Ovary (tissue), 9 donors: ENCODE data around the gene OR2S2. TPM values are rescaled to one million over a fixed set of nuclear protein-coding genes. Genes with fewer than 3 reads are reported as not detected.

Experiments used
- DNase-seq, 5 donors: peaks; one replicate each; pipeline ENCODE4 v3.0.0-alpha.2; 2019 to 2020
- H3K27ac ChIP-seq, 2 donors: fragments of 200-600 bp; one replicate each; pipeline versions ENCODE4 v1.5.1 to v1.8.0; 2019 to 2022
- H3K27me3 ChIP-seq: fragments of 200-600 bp; one replicate; pipeline ENCODE4 v1.8.0; 2022
- H3K36me3 ChIP-seq: fragments of 200-600 bp; sonication (generic); one replicate; pipeline ENCODE4 v1.5.1; 2019
- H3K4me1 ChIP-seq: one replicate; pipeline ENCODE4 v1.8.1; 2013; ENCODE audit warnings: mild to moderate bottlenecking, moderate library complexity; ENCODE audit not compliant: insufficient read depth
- H3K4me3 ChIP-seq: fragments of 200-600 bp; sonication (generic); one replicate; pipeline ENCODE4 v1.5.1; 2017
- H3K9me3 ChIP-seq, 2 donors: fragments of 200-600 bp in 1 of 2; sonication (generic) in 1 of 2; one replicate each; pipeline versions ENCODE4 v1.5.1 to v1.8.1; 2013 to 2019; ENCODE audit warnings: mild to moderate bottlenecking in 1 of 2, moderate library complexity in 1 of 2
- EP300 ChIP-seq: sonication (generic); formaldehyde crosslinking; IDR thresholded peaks from one replicate; pipeline ENCODE4 v1.6.1; 2017; ENCODE audit warnings: antibody characterized with exemption
- POLR2A ChIP-seq: fragments of 450-650 bp; IDR thresholded peaks from one replicate; pipeline ENCODE4 v1.6.1; 2017; ENCODE audit warnings: antibody characterized with exemption, mild to moderate bottlenecking, moderate library complexity
- WGBS, 3 donors: extraction: QIAGEN DNeasy Blood & Tissue Kit in 1 of 3; methylation state at CpG; one replicate each; pipeline versions ENCODE4 v1.1.5 to v1.1.7; 2013 to 2017; 5-methylcytosine and 5-hydroxymethylcytosine counted together
- intact Hi-C, 4 donors: fragments of 100-400 bp; cut with DNase I; formaldehyde crosslinking; loops; one replicate each; pipeline versions ENCODE4 v1.11.0 to v1.15.1; 2022 to 2023
- polyA plus RNA-seq, 2 donors: library from polyadenylated mRNA; stranded (reverse); fragments of 200-250 nt in 1 of 2; fragments of 350-450 nt in 1 of 2; fragmentation: Illumina TruSeq in 1 of 2; extraction: RNeasy Lipid Tissue Mini Kit (QIAGEN cat#74804) in 1 of 2; gene quantifications; one replicate each; pipeline ENCODE4 v1.2.3, GENCODE V29; 2013 to 2014
- total RNA-seq, 7 donors: library from RNA; depleted of rRNA in 2 of 7; stranded (reverse); fragments of >200 nt in 2 of 7; fragmentation: NEBNext Ultra II Directional in 3 of 7; extraction: Animal tissue kit (Norgen Biotek cat#: 25700) in 3 of 7; gene quantifications; one replicate each; pipeline versions ENCODE4 v1.1.0 to v1.2.4, GENCODE V29; 2016 to 2023
- TF ChIP-seq, protein P1 (sequence below), 3 donors: fragments of 450-650 bp in 2 of 3; fragments of 200-600 bp in 1 of 3; IDR thresholded peaks; one replicate each; pipeline versions ENCODE4 v1.5.1 to v1.8.0; 2016 to 2022; ENCODE audit warnings: antibody characterized with exemption in 3 of 3, mild to moderate bottlenecking in 1 of 3
- donor health status: DM: no; HTN: no; CAD: no; lungs with moderate emphysema.
- donor health status: DM: no; HTN: no; CAD: no.
- donor health status: Bipolar disorder and iron deficiency.
- donor health status: DM: yes; HTN: yes; CAD: no.
- donor health status: DM: no; HTN: no; CAD: no.
- donor health status: DM: yes; HTN: yes; CAD: no.

Gene OR2S2
- total and polyA plus RNA-seq, 9 donors: not detected

DNA sequence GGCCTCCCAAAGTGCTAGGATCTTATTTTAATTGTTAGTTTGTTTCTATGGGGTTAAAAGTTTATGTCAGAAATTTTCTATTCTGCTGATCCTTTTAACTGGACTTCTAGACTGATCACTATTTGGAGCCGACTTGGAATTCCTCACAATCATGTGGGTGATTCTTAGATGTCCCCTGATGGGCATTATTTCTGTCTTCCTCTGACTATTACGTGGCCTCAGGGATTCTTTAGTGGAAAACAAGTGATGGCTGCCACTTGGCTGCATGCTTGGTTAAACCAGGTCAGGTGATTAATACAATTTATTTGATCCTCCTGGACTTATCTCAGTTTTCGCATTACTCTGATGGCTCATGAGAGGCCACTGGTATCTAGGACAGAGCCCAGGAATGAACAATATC, 32.2 kb upstream of the OR2S2 start:
- no peak for TF ChIP-seq EP300
- TF ChIP-seq, protein P1, sequence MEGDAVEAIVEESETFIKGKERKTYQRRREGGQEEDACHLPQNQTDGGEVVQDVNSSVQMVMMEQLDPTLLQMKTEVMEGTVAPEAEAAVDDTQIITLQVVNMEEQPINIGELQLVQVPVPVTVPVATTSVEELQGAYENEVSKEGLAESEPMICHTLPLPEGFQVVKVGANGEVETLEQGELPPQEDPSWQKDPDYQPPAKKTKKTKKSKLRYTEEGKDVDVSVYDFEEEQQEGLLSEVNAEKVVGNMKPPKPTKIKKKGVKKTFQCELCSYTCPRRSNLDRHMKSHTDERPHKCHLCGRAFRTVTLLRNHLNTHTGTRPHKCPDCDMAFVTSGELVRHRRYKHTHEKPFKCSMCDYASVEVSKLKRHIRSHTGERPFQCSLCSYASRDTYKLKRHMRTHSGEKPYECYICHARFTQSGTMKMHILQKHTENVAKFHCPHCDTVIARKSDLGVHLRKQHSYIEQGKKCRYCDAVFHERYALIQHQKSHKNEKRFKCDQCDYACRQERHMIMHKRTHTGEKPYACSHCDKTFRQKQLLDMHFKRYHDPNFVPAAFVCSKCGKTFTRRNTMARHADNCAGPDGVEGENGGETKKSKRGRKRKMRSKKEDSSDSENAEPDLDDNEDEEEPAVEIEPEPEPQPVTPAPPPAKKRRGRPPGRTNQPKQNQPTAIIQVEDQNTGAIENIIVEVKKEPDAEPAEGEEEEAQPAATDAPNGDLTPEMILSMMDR (IDR thresholded peaks at IDR 0.05): no peak
- TF ChIP-seq POLR2A: no peak
- H3K4me3 ChIP-seq: no peak overlapping the region
- no peak overlapping the region for H3K27ac ChIP-seq
- WGBS, 3 donors: 59 to 68% (median 64%) methylated on average over 3 of the region's 3 CpGs
- H3K36me3 ChIP-seq: no peaks in the 10 kb centered on the region
- intact Hi-C loops: no loop called here
- DNase-seq: no peak
- no peaks in the 10 kb centered on the region for H3K4me1 ChIP-seq
- H3K9me3 ChIP-seq: no peaks in the 10 kb centered on the region
- H3K27me3 ChIP-seq: no peaks in the 10 kb centered on the region

DNA sequence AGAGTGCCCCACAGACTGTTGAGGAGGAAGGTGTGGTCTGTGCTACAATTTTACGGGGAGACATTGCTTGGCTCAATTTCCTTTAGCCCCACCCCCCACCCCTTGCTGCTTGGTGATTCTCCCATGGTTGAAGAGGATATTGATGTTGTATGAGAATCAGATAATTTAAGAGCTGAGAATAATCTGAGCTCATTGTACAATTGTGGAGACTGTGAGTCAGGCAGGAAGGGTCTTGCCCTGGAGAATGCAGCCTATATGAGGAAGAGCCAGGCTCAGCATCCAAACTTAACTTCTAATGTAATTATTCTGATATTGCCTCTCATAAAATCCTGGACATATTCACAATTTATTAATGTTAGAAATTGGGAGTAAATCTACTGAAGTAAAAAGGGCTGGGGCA, 26.1 kb upstream of the OR2S2 start:
- intact Hi-C loops: no loop called here
- no peak overlapping the region for H3K27ac ChIP-seq
- TF ChIP-seq, protein P1 (IDR thresholded peaks at IDR 0.05): no peak
- no peaks in the 10 kb centered on the region for H3K36me3 ChIP-seq
- no peak overlapping the region for H3K4me3 ChIP-seq
- no peaks in the 10 kb centered on the region for H3K9me3 ChIP-seq
- WGBS, 3 donors: 56 to 65% (median 65%) methylated on average over 1 of the region's 1 CpG
- no peak for DNase-seq
- no peaks in the 10 kb centered on the region for H3K4me1 ChIP-seq
- H3K27me3 ChIP-seq: no peaks in the 10 kb centered on the region

DNA sequence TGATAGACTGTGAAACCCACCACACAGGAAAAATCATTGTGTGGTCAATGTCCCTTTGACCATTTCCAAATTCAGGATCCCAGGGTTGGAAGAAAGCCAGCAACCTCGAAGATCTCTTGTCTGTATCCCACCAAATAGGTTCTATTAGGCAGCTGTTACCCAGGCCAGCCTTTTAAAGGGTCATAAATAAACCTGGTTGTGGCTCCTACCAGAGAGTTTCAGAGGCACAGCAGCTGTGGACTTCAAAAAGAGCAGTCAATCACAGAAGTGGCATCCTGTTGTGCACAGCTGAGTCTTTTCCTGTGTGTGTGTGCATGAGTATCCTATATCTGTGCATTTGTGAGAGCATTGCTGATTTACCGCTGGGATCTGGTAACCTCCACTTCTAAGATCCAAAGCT, 23.7 kb upstream of the OR2S2 start:
- Histone ChIP-seq H3K36me3 (no peaks in the 10 kb centered on the region), H3K4me1 (no peaks in the 10 kb centered on the region), H3K4me3 (no peak overlapping the region), H3K27ac (no peak overlapping the region), H3K27me3 (no peaks in the 10 kb centered on the region), H3K9me3 (no peaks in the 10 kb centered on the region)
- TF ChIP-seq, protein P1 (IDR thresholded peaks at IDR 0.05): no peak
- no peak for TF ChIP-seq EP300
- no peak for TF ChIP-seq POLR2A
- intact Hi-C loops: no loop called here
- no peak for DNase-seq
- 3 to 5% (median 3%) methylated on average over 2 of the region's 2 CpGs for WGBS, 3 donors

DNA sequence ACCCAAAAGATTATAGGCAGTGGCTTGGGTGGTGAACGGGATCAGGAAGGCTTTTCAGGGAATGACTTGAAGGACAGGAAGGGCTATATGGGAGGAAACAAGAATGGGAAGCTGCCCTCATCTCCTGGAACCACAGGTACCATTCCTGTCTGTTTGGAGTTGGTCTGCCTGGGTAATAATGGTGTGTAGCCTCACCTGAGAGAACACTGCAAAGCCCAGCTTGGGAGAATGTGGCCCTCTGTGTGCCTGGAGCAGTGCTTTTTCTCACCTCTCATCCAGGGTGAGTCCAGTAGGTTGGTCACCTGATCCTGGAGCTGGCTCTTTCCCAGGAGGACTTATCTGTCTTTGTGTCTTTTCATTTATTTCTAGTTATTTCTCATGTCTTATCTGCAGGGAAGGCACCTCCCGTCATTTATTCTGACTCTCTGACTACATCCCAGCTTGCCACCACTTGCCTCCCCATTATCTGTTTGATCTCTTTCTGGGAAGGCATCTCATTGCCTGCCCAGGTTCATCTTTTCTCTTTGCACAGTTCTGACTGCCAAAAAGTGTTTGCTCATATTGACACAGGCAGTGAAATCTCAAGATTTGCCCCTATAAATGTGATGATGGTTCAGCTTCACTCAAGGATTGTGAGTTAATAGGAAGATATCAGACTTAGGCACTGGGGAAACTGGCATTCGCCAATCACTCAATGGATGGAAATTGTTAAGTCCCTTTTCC, 22.5 kb upstream of the OR2S2 start:
- intact Hi-C loops: no loop called here
- no peak for DNase-seq
- peaks cover 0 to 5% of the 10 kb centered on the region in 2 donors for H3K9me3 ChIP-seq
- H3K27ac ChIP-seq: no peak overlapping the region
- H3K36me3 ChIP-seq: no peaks in the 10 kb centered on the region
- no peak overlapping the region for H3K4me3 ChIP-seq
- no peaks in the 10 kb centered on the region for H3K27me3 ChIP-seq
- TF ChIP-seq, protein P1 (IDR thresholded peaks at IDR 0.05): no peak
- TF ChIP-seq EP300: no peak
- no peak for TF ChIP-seq POLR2A
- WGBS, 3 donors: 68 to 75% (median 74%) methylated on average over 3 of the region's 3 CpGs
- no peaks in the 10 kb centered on the region for H3K4me1 ChIP-seq
